ENCODE measurements around the gene SYNDIG1.

DNA sequence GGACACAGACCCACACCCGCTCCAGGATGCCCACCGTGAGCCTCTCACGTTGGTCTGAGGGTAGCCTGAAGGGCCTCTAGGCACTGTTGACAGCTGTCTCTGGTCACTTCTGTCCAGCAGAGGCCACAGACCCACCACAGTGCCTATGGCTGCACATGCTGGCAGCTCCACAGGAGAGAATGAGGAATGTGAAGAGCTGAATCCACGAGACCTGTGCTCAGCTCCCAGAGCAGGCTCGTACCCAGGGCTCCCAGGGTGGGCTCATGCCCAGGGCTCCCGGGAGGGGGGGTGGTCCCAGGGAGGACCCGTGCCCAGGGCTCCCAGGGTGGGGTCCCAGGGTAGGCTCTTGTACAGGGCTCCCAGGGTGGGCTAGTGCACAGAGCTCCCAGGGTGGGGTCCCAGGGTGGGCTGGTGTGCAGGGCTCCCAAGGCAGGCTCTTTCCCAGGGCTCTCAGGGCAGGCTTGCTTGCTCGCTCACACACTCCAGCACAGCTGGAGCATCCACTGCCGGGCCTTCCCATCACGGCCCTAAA is 201.0 kb downstream of the SYNDIG1 start:
- TF ChIP-seq, protein P1, sequence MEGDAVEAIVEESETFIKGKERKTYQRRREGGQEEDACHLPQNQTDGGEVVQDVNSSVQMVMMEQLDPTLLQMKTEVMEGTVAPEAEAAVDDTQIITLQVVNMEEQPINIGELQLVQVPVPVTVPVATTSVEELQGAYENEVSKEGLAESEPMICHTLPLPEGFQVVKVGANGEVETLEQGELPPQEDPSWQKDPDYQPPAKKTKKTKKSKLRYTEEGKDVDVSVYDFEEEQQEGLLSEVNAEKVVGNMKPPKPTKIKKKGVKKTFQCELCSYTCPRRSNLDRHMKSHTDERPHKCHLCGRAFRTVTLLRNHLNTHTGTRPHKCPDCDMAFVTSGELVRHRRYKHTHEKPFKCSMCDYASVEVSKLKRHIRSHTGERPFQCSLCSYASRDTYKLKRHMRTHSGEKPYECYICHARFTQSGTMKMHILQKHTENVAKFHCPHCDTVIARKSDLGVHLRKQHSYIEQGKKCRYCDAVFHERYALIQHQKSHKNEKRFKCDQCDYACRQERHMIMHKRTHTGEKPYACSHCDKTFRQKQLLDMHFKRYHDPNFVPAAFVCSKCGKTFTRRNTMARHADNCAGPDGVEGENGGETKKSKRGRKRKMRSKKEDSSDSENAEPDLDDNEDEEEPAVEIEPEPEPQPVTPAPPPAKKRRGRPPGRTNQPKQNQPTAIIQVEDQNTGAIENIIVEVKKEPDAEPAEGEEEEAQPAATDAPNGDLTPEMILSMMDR (IDR thresholded peaks at IDR 0.05; ENCODE audit: insufficient read depth, low read depth, low read length) = no peak
- no peak for TF ChIP-seq EZH2 (IDR thresholded peaks at IDR 0.05; ENCODE audit: insufficient read depth, low read length)

Measured in astrocyte (in vitro differentiated cells and primary cell).